Lower lobe of right lung (tissue), 2 donors: ENCODE measurements around the gene MTMR10. TPM values are rescaled to one million over a fixed set of nuclear protein-coding genes. Genes with fewer than 3 reads are reported as not detected.

Source experiments
- ATAC-seq, 2 donors: fragments of 200-7000 bp; cut with Tn5 transposase; one replicate each; pipeline ENCODE4 v1.9.1; 2020 to 2022; ENCODE audit warnings: mild to moderate bottlenecking in 2 of 2, moderate library complexity in 2 of 2
- DNase-seq: peaks from one replicate; pipeline ENCODE4 v3.0.0-alpha.2; 2020
- H3K27ac ChIP-seq: fragments of 200-600 bp; one replicate; pipeline ENCODE4 v1.8.0; 2022
- H3K27me3 ChIP-seq: fragments of 200-600 bp; one replicate; pipeline ENCODE4 v1.8.0; 2022; ENCODE audit warnings: low read depth
- H3K36me3 ChIP-seq: fragments of 200-600 bp; one replicate; pipeline ENCODE4 v1.8.0; 2022; ENCODE audit warnings: mild to moderate bottlenecking
- H3K4me1 ChIP-seq: fragments of 200-600 bp; one replicate; pipeline ENCODE4 v1.8.0; 2022
- H3K4me3 ChIP-seq: fragments of 200-600 bp; one replicate; pipeline ENCODE4 v1.8.0; 2022; ENCODE audit warnings: mild to moderate bottlenecking
- H3K9me3 ChIP-seq: fragments of 200-600 bp; one replicate; pipeline ENCODE4 v1.8.0; 2022
- intact Hi-C: fragments of 100-400 bp; cut with DNase I; formaldehyde crosslinking; loops from one replicate; pipeline ENCODE4 v1.11.0; 2022
- total RNA-seq: library from RNA; stranded (reverse); fragmentation: NEBNext Ultra II Directional; extraction: Animal tissue kit (Norgen Biotek cat#: 25700); gene quantifications from one replicate; pipeline ENCODE4 v1.2.1, GENCODE V29; 2021
- TF ChIP-seq, protein P1 (sequence below): fragments of 200-600 bp; IDR thresholded peaks from one replicate; pipeline ENCODE4 v1.8.0; 2022; ENCODE audit warnings: antibody characterized with exemption, mild to moderate bottlenecking
- donor health status: DM: no; HTN: yes; CAD: no; lungs with severe emphysema.

Gene MTMR10
- total RNA-seq, 1 donor from 2014 or later, result 42.4 TPM

DNA sequence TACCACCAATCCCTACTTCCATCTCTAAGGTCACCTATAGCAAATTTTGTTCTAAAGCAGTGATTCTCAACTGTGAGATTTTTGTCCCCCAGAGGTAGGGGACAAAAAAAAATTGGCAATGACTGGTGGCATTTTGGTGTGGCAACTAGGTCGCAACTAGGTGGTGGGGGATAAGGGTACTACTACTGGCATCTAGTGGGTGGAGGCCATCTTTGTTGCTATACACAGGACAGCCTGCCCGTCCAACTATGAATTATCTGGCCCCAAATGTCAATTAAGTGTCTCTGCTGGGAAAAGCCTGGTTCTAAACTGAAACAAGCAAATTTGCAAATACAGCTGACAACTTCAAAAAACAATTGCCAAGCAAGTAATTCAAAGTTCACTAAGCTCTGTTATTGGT, 1.4 kb downstream of the MTMR10 start:
- peak overlapping the region; percentile 96 for H3K27ac ChIP-seq
- no peak for ATAC-seq

DNA sequence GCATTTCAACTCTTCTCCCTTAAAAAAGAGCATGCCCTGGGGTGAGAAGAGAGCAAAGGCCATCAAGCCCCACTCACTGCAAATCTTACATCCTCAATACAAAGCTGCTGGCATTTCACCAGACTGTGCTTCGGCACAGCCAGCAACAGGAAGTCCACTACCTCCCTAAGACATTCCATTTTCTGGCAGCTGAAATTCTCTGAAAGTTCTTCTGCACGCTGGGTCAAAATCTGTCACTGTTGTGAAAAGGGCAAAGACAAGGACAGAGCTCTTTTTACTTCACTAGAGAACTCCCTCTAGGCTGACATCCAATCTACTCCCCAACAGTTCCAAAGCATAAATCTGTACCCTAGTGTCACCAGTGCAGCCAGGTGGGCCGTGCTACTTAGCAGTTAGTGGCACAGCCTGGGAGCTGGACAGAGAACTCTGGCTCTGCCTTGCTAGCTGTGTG, 6.3 kb downstream of the MTMR10 start:
- no peaks in the 10 kb centered on the region for H3K27me3 ChIP-seq
- TF ChIP-seq, protein P1, sequence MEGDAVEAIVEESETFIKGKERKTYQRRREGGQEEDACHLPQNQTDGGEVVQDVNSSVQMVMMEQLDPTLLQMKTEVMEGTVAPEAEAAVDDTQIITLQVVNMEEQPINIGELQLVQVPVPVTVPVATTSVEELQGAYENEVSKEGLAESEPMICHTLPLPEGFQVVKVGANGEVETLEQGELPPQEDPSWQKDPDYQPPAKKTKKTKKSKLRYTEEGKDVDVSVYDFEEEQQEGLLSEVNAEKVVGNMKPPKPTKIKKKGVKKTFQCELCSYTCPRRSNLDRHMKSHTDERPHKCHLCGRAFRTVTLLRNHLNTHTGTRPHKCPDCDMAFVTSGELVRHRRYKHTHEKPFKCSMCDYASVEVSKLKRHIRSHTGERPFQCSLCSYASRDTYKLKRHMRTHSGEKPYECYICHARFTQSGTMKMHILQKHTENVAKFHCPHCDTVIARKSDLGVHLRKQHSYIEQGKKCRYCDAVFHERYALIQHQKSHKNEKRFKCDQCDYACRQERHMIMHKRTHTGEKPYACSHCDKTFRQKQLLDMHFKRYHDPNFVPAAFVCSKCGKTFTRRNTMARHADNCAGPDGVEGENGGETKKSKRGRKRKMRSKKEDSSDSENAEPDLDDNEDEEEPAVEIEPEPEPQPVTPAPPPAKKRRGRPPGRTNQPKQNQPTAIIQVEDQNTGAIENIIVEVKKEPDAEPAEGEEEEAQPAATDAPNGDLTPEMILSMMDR, result no peak
- H3K27ac ChIP-seq, result peak overlapping the region; percentile 37
- intact Hi-C loops, result no loop called here
- peak overlapping the region; percentile 10 for H3K4me3 ChIP-seq
- no peaks in the 10 kb centered on the region for H3K9me3 ChIP-seq
- peaks cover 69% of the 10 kb centered on the region for H3K4me1 ChIP-seq
- H3K36me3 ChIP-seq, result peaks cover 37% of the 10 kb centered on the region
- peak; percentile 50 to 62 for ATAC-seq
- no peak for DNase-seq

More for the DNA sequence above, 1.4 kb downstream of the MTMR10 start:
- peaks cover 53% of the 10 kb centered on the region for H3K4me1 ChIP-seq
- peaks cover 20% of the 10 kb centered on the region for H3K36me3 ChIP-seq
- H3K27me3 ChIP-seq, result no peaks in the 10 kb centered on the region
- intact Hi-C loops, result loop anchor here (10.0 kb wide), 1 partner anchor 135 kb away; no protein-coding TSS in a partner anchor
- TF ChIP-seq, protein P1, result no peak
- DNase-seq, result no peak
- H3K9me3 ChIP-seq, result no peaks in the 10 kb centered on the region
- peak overlapping the region; percentile 81 for H3K4me3 ChIP-seq

DNA sequence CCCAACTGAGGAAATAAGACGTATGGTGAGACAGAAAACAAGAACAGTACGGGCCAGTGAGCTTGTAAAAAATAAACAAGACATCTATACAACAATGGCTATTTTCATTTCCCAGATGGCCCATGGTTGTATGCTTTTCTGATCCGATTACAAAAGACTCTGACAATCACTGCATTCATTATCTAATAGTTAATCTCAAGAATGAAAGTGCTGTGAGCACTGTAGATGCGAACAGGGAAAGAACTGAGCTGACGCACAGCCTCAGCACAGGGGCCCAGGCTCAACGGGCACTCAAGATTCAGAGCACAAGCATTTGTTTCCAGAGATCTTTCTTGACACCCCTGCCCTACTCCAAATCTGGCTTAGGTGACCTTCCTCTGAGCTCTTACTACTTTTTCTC, 6.9 kb downstream of the MTMR10 start:
- Histone ChIP-seq H3K36me3 (peaks cover 43% of the 10 kb centered on the region), H3K4me1 (peaks cover 69% of the 10 kb centered on the region), H3K27me3 (no peaks in the 10 kb centered on the region), H3K27ac (peak overlapping the region; percentile 37), H3K9me3 (no peaks in the 10 kb centered on the region), H3K4me3 (peak overlapping the region; percentile 10)
- no peak for DNase-seq
- peak in 1 of 2 donors; percentile 66 for ATAC-seq
- intact Hi-C loops, result no loop called here
- TF ChIP-seq, protein P1, result no peak

DNA sequence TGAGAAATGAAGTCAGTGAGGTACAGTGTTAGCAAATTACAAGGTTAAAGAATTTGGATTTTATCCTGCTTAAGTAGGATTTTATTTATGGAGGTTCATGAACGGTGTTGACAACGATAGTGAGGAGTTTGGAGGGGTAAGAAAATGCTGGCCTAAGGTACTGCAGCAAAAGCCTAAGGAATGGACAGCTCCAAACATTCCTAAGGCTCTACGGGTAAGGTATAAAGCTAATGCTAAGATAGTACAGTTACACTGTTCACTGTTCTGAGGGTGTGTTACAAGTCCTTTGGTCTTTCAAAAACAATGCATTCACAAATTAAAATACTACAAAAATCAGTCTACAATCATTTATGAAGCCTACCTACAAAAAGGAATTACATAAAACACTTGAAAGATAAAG, 7.3 kb downstream of the MTMR10 start:
- Histone ChIP-seq H3K36me3 (peaks cover 43% of the 10 kb centered on the region), H3K4me1 (peaks cover 65% of the 10 kb centered on the region), H3K9me3 (no peaks in the 10 kb centered on the region), H3K27ac (peak overlapping the region; percentile 37), H3K27me3 (no peaks in the 10 kb centered on the region), H3K4me3 (peak overlapping the region; percentile 10)
- intact Hi-C loops, result no loop called here
- TF ChIP-seq, protein P1, result no peak
- ATAC-seq, result peak in 1 of 2 donors; percentile 55
- no peak for DNase-seq

DNA sequence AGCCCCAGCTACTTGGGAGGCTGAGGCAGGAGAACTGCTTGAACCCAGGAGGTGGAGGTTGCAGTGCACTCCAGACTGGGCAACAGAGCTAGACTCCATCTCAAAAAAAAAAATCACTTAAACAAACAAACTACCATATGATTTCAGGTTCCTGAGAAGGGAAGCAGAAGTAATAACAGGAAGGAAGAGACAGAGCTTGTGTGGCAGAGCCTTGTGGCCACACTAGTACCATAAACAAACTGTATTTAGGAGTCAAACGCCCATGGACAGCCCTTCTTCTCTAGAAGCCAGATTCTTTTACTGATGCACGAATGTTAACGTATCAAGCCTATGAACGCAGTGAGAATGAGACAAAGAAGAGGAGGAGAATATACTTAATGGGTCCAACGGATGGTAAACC, 12.0 kb downstream of the MTMR10 start:
- Histone ChIP-seq H3K36me3 (peaks cover 46% of the 10 kb centered on the region), H3K4me1 (peaks cover 41% of the 10 kb centered on the region), H3K27me3 (no peaks in the 10 kb centered on the region), H3K4me3 (no peak overlapping the region), H3K27ac (no peak overlapping the region), H3K9me3 (no peaks in the 10 kb centered on the region)
- DNase-seq (no peak), ATAC-seq (peak in 1 of 2 donors; percentile 59)
- TF ChIP-seq, protein P1, result no peak
- intact Hi-C loops, result no loop called here
